Smooth muscle cell of the brain vasculature (primary cell): ENCODE results near the gene RTN4.
"Not testable (repeated sequence)": the region's sequence is repeated elsewhere in the genome, so short reads cannot be mapped to it uniquely, and the experiment has no call there.

Experiments used
- DNase-seq: peaks from one replicate; pipeline ENCODE4 v3.0.0-alpha.2; 2012; ENCODE audit warnings: low read depth, low spot score

RTN4 gene

GRCh38 chr2:55009277-55010060 lies 40.8 kb downstream of the RTN4 start:
- no peak for DNase-seq

- DNase-seq, result no peak
These were observed 43.9 kb downstream of the RTN4 start for GRCh38 chr2:55006306-55006705.

- no peak for DNase-seq
These were observed 46.3 kb downstream of the RTN4 start for GRCh38 chr2:55003706-55004639.

- no peak for DNase-seq
These were observed 48.5 kb downstream of the RTN4 start for GRCh38 chr2:55001716-55002115.

GRCh38 chr2:55000341-55000740 lies 49.9 kb downstream of the RTN4 start:
- DNase-seq, result no peak

- no peak for DNase-seq
These were observed 51.1 kb downstream of the RTN4 start for GRCh38 chr2:54999182-54999581.

GRCh38 chr2:54997826-54998225 lies 52.4 kb downstream of the RTN4 start:
- no peak for DNase-seq

GRCh38 chr2:54995553-54995952 lies 54.7 kb downstream of the RTN4 start:
- no peak for DNase-seq

GRCh38 chr2:54990694-54991093 lies 59.6 kb downstream of the RTN4 start:
- not testable (repeated sequence) for DNase-seq

- no peak for DNase-seq
These were observed 61.6 kb downstream of the RTN4 start for GRCh38 chr2:54988612-54989011.

- no peak for DNase-seq
These were observed 64.0 kb downstream of the RTN4 start for GRCh38 chr2:54986264-54986663.

GRCh38 chr2:54984476-54984875 lies 65.8 kb downstream of the RTN4 start:
- DNase-seq, result no peak

- no peak for DNase-seq
These were observed 66.7 kb downstream of the RTN4 start for GRCh38 chr2:54983345-54984220.

GRCh38 chr2:54981385-54981784 lies 68.9 kb downstream of the RTN4 start:
- no peak for DNase-seq

- DNase-seq, result no peak
These were observed 70.8 kb downstream of the RTN4 start for GRCh38 chr2:54979321-54980044.

GRCh38 chr2:54977149-54977548 lies 73.1 kb downstream of the RTN4 start:
- no peak for DNase-seq

- DNase-seq, result no peak
These were observed 74.4 kb downstream of the RTN4 start for GRCh38 chr2:54975598-54976492.

GRCh38 chr2:54975175-54975574 lies 75.1 kb downstream of the RTN4 start:
- no peak for DNase-seq

- no peak for DNase-seq
These were observed 80.3 kb downstream of the RTN4 start for GRCh38 chr2:54969940-54970338.
